ENCODE data around the gene SYNPO.

The SYNPO gene

DNA sequence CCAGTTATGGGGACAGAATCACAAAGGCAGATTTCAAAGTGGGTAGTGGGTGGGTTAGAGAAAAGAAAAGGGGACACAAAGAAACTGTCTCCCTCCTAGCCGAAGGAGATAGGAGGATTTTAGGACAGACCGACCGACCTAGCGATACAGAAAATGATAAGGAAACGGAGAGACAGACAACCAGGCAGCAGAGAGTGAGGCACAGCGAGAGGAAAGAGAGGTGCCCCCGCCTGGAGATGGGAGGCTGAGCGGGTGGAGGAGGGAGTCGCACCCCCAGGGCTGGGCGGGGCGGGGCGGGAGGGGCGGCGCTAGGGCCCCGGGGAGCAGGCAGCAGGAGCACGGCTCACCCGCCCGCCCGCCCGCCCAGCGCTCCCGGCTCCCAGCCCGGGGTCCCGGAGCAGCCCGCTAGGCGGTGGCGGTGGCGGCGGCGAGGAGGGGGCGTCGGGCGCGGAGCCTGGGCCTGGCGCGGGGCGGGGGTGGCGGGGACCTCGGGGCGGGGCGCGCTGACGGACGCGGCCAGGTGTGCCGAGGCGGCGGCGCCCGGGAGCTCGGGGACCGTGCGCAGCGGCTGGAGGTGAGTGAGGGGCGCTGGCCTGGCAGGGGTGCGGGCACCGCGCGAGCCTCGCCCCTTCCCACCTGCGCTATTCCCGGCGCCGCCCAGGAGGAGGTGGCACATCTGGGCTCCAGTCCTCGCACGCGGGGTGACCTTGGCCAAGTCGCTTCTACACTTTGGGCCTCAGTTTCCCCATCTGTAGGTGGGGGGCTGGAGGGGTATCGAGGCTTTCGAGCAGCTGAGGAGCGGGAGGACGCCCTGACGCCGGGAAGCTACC is 15.9 kb upstream of the SYNPO start:
- DNase-seq (ENCODE audit: low read depth in 2 of 2), result no peak

DNA sequence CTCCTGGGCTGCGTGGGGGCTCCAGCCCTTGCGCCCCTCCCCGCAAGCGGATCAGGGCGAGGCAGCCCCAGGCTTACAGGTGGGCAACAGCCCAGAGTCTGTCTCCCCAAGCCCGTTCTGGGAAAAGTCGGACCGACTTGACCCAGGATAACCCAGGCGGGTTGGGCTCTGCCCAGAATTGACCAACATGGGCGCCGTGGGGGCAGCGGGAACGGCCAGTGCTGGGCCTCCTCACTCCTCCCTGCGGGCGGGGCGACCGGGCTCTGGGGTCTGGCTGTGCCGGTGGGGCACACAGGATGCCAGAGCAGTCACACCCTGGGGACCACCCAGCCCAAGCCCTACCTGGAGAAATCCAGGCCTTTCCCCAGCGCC is 15.3 kb upstream of the SYNPO start:
- DNase-seq (ENCODE audit: low read depth in 2 of 2), result no peak

DNA sequence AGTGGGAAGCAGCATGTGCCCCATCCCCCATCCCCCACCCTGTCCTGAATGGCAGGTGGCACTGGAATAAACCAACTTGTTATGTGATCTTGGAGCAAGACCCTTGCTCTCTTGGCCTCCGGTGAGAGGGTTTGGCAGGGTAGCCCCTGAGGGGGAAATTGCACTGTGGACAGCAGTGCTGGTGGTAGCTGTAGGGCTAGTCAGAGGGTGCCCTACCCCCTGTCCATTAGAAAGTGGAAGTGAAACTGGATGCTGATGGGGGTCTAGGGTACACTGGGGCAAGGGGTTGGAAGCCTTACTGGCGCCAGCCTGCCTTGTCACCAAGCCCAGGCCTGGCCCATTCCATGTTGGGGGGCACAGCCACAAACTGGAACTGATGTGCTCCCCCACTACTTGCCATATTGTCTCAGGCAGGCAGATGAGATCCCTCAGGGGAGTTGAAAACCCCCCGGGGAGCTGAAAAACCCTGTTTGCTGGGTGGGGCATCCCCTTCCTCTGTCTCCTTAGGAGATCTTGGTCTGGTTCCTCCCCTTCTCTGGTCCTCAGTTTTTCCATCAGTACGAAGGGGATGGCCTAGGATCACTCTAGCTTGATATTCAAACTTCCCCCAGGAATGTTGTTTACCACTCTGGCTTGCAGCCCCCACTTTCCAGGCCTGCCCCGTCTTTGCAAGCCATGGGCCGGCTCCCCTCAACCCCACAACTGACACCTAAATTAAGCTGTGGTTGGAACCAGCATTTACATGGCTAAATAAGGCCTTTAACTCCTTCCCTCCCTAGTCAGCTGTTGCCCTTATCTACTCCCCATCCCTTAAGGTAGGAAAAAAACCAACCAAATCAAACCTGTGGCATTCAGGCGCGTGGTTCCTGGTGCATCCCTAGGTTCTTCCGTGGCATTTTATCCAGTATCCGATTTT is 14.4 kb upstream of the SYNPO start:
- DNase-seq (ENCODE audit: low read depth in 2 of 2), result no peak

DNA sequence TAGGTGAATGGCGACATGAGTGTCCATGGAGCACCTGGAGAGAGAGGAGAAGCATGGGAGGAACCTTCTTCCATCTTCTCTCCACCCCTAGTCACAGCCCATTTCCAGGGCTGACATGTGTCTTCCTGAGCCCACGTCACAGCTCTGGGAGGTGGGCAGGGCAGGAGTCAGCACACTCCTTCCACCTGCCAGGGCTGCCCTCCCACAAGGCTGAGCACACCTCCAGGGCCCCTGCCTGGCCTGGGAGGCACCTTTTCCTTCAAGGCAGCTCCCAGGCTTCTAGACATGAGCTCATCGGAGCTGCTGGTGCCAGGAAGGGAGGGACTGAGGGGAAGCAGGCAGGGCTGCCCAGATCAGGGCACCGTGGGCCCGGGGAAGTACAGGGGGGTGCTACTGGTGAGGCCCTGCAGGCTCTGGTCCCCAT is 13.6 kb upstream of the SYNPO start:
- DNase-seq (ENCODE audit: low read depth in 2 of 2), result no peak

- DNase-seq (ENCODE audit: low read depth in 2 of 2), result no peak
Measured at GRCh38 chr5:150627731-150628545, 12.5 kb upstream of the SYNPO start.

DNA sequence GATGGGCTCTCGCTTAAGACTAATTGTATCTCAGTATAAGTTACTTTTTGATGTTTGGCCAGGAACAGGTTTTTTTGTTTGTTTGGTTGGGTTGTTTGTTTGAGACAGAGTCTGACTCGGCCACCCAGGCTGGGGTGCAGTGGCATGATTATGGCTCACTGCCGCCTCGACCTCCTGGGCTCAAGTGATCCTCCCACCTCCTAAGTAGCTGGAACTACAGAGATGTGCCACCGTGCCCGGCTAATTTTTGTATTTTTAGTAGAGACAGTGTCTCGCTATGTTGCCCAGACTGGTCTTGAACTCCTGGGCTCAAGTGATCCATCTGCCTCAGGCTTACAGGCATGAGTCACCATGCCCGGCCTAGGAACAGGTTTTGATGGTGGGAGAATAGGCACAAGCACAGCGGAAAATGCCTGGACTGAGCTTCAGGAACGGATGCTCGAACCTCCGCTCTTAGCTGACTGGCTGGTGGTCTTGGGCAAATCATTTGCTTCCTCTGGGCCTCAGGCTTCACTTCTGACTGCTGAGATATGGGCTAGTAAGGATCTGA is 11.4 kb upstream of the SYNPO start:
- no peak for DNase-seq (ENCODE audit: low read depth in 2 of 2)

DNA sequence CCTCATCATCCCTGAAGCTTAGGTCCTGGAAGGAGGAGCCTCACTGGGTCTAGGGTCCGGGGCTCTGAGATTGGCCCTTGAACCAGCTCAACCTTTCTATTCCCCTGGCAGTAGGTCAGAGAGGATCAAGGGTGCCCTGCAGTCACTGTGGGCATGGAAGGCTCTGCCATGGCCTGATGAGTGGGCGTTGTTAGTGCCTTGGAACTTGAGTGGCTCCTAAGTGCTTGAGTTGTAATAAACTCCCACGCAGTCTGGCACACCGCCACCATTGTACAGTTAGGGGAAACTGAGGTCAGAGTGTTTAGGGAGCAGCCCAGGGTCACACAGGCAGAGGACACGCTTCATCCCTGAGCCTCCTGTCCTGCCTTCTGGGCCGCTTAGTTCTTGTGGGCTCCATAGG is 10.4 kb upstream of the SYNPO start:
- no peak for DNase-seq (ENCODE audit: low read depth in 2 of 2)

GRCh38 chr5:150630461-150631325 is 9.8 kb upstream of the SYNPO start:
- no peak for DNase-seq (ENCODE audit: low read depth in 2 of 2)

DNA sequence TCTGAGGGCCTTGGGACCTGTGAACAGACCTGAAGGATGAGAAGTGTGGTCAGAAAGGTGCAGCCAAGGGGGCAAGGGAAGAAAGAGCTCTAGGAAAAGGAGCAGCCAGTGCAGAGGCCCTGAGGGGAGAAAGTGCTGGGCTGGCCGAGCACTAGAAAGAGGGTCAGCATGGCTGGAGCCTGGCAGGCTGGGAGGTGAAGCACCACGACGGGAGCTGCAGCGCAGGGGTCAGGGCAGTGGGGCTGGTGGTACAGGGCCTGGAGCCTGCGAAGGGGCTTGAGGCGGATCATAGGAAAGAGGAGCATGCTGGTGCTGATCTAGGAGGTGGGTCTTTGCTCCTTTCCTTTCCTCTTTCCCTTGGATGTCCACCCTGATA is 9.1 kb upstream of the SYNPO start:
- DNase-seq (ENCODE audit: low read depth in 2 of 2), result no peak

- DNase-seq (ENCODE audit: low read depth in 2 of 2), result no peak
Measured at GRCh38 chr5:150632305-150633160, 7.9 kb upstream of the SYNPO start.

DNA sequence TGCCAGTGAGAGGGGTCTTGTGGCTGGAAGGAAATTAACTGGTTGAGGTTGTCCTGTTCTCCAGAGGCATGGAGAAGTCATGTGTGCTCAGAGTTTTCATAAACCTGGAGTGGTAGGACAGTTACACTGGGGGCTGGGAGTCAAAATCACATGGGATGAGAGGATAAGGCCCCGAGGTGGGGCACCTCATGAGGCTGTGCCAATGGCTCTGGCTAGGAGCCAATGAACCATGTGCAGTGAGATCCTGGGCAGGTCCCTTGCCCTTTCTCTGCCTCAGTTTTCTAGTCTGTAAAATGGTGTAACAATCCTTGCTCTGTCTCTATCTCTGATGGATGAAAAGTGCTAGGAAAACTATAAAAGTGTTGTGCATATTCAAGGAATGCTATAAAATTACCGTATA is 7.0 kb upstream of the SYNPO start:
- no peak for DNase-seq (ENCODE audit: low read depth in 2 of 2)

DNA sequence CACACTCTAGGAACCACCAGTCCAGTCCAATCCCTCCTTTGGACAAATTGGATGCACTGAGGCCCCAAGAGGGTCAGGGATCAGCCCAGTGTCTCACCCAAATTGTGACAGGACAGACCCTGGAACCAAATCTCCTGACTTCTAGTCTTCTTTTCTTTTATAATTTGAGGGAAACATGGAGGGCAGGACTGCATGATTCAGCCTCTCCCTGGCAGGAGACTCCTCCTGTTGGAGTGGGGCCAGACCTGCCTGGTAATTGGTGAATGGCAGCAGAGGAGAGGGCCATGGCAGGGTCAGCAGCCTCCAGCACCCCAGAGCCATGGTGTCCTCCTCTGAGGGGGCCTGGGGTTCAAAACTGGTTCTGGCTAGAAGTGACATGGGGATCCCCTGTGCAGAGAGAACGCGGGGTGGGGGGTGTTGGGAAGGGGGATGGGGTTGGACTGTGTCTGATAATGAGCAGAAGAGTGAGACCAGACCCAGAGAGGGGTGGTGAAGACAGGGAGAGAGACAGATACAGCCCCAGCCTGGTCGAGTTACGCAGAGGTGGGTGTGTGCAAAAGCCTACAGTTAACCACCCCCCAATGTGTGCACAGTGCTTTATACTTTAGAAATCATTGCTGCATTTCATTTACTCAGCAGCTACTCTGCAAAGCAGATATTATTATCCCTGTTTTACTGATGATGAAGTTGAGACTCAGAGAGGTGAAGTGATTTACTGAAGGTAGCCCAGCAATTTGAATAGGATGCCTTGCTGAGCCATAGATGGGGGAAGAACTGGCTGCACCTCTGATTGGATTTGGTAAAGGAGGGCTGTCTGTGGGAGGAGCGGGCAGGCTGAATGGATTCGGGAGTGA is 3.8 kb upstream of the SYNPO start:
- no peak for DNase-seq (ENCODE audit: low read depth in 2 of 2)

DNA sequence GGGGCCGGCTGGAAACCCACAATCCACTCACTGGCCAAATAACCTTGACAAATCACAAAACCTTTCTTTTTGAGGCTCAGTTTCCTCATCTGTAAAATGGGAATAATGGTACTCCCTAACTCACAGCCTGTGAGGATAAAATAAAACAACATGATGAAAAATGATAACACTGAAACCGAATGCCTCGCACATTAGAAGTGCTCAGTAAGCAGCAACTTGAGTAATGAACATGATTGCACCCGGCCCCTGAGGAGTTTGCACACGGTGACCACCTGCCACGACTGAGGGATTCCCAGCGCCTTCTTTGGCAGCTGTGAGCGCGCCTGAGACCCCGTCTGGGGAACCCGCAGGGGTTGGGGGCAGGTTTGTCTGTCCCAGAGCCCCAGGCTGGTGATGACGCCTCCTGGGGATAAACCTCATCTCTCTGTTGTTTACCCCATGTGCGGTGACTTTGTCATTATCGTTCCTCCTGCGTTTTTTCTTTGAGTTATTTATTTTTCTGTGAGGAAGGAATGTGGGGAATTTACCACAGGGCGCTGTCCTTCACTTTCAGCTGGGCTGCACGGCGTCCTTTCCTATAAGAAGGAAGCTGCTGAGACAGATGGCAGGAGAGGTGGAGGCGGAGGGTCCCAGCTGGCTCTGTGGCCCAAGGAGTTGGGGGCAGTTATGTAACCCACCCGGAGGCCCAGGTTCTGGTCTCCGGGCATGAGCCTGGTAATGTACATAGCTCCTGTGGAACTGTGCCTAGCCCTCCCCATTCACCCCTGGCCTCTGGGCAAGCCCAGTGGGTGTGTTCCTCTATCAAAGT is 3.0 kb upstream of the SYNPO start:
- no peak for DNase-seq (ENCODE audit: low read depth in 2 of 2)

DNA sequence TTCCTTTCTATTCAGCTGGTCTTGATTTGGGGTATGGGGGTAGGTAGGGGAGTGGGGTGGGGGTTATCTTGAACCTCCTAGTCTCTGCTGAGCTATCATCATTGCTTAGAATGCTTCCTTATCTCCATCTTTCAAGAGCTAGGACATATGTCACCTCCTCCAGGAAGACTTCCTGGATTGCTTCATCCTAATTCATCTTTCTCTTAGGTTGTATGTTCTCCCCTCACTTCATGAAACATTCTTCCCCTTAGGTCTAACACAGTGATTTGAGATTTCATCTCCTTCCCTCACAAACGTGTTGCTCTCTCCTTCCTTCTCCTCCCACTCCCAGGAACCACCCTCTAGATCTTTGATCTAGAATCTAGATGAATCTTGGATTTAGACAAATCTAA is 2.4 kb upstream of the SYNPO start:
- DNase-seq (ENCODE audit: low read depth in 2 of 2), result no peak

DNA sequence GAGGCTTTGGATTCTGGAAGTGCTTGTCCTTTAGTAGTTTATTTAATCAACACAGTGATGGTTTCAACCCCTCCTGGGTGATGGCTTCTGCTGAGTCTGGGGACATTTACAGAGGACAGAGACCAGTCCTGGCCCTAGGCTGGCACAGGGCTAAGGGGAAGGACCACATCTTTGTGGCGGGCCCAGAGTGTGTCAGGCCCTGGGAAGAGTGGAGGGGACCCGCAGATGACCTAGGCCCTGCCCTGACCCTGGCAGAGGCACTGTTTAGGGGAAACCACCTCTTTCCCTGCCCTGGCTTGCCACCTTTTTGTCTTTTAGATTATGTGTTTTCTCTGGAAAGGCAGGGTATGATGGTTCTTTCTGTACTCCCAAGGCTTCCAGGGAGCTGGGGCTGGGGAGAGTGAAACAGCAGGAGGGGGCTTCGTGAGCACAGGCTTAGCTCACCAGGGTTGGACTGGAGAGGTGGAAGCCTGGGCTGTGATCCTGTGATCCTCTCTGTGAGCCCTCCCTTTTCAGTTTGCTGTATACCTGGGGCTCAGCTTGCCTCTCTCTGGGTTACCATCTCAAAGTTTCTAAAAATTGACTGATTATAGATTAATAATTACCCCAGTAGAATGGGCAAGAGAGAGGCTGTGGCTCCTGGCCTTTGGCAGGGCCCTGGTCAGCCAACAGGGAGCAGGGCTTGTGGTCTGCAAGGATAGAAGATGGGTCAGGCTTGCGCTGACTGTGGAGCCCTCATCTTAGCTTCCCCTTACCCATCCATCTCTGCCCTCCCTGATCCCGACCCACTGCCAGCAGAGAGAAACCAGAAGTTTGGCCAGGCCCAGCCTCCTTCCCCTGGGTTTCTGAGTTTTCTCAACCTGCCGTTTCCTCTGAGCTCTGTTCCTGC is 1.7 kb upstream of the SYNPO start:
- DNase-seq (ENCODE audit: low read depth in 2 of 2), result no peak

GRCh38 chr5:150639377-150639692 is 1.1 kb upstream of the SYNPO start:
- DNase-seq (ENCODE audit: low read depth in 2 of 2), result no peak

DNA sequence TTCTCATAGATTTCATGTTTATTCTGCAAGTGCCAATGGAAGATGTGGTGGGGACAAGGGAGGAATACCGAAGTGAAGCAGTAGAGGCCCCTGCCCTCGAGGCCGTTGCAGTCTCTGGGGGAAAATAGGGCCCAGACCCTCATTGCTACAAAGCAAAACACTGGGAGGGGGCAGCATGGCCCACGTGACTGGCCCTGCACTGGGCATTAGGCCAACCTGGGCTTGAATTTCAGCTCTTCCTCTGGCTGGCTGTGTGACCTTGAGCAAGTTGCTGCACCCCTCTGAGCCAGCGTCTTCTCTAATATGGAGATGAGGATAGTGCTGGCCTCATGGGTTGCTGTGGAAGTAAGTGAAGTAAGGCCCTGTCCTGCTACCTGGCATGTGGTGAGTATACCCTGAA is 709 bp upstream of the SYNPO start:
- DNase-seq (ENCODE audit: low read depth in 2 of 2), result no peak

Measured in stimulated activated CD8-positive, alpha-beta memory T cell treated with anti-CD3 and anti-CD28 coated beads, Interleukin-2, amount 100 ng/mL, for 1 hour (primary cell).